Measurements from ENCODE around the gene DEFB132.

- no peak for TF ChIP-seq CTCF (IDR thresholded peaks at IDR 0.05; ENCODE audit: extremely low read depth in 1 of 2, insufficient read depth in 1 of 2, low read depth in 1 of 2, low read length in 2 of 2)
- TF ChIP-seq FOS (IDR thresholded peaks at IDR 0.05; ENCODE audit: borderline replicate concordance, insufficient read depth, low read length): no peak
- no peak for TF ChIP-seq JUN (IDR thresholded peaks at IDR 0.05; ENCODE audit: borderline replicate concordance, insufficient read depth, insufficient read length, low read depth)
- TF ChIP-seq MYC (IDR thresholded peaks at IDR 0.05; ENCODE audit: low read depth, low read length): no peak
- no peak for TF ChIP-seq EZH2 (IDR thresholded peaks at IDR 0.05; ENCODE audit: borderline replicate concordance, low read depth, low read length, severe bottlenecking)
- TF ChIP-seq MAX (IDR thresholded peaks at IDR 0.05; ENCODE audit: insufficient read depth, insufficient read length): no peak
- TF ChIP-seq POLR2A (IDR thresholded peaks at IDR 0.05; ENCODE audit: low read depth, low read length): no peak
Measured at GRCh38 chr20:272718-273117, 15.2 kb downstream of the DEFB132 start.

All from endothelial cell of umbilical vein (primary cell).